Pancreas (tissue), 10 donors: ENCODE results near the gene MUC22. TPM values are rescaled to one million over a fixed set of nuclear protein-coding genes. Genes with fewer than 3 reads are reported as not detected.

Experiments
- ATAC-seq, 4 donors: fragments of 200-7000 bp; cut with Tn5 transposase; one replicate each; pipeline versions ENCODE4 v1.8.0 to v1.9.1; 2020; ENCODE audit warnings: mild to moderate bottlenecking in 4 of 4, moderate library complexity in 4 of 4
- DNase-seq, 6 donors: peaks; one replicate each; pipeline ENCODE4 v3.0.0-alpha.2; 2020
- FAIRE-seq: peaks from 2 replicates; lab custom pipeline; 2012; peaks lifted over from hg19 to GRCh38; lab: Jason Lieb, UNC
- H3K27ac ChIP-seq, 4 donors: fragments of 200-600 bp; sonication (generic); 1 replicate in 3 of 4; 2 replicates in 1 of 4; pipeline versions ENCODE4 v1.5.0 to v1.8.0; 2020
- H3K27me3 ChIP-seq, 4 donors: fragments of 200-600 bp; one replicate each; pipeline ENCODE4 v1.8.0; 2021
- H3K36me3 ChIP-seq, 3 donors: fragments of 200-600 bp; sonication (generic) in 1 of 3; one replicate each; pipeline versions ENCODE4 v1.5.0 to v1.8.0; 2020 to 2021
- H3K4me1 ChIP-seq, 3 donors: fragments of 200-600 bp; one replicate each; pipeline ENCODE4 v1.8.0; 2021
- H3K4me3 ChIP-seq, 4 donors: fragments of 200-600 bp; sonication (generic) in 2 of 4; one replicate each; pipeline versions ENCODE4 v1.5.0 to v1.8.0; 2020 to 2021
- H3K9me3 ChIP-seq, 4 donors: fragments of 200-600 bp; one replicate each; pipeline ENCODE4 v1.8.0; 2021
- WGBS, 2 donors: extraction: QIAGEN DNeasy Blood & Tissue Kit; methylation state at CpG; one replicate each; pipeline ENCODE4 v1.1.7; 2013; 5-methylcytosine and 5-hydroxymethylcytosine counted together
- intact Hi-C, 3 donors: fragments of 100-400 bp; cut with DNase I; formaldehyde crosslinking; loops; one replicate each; pipeline versions ENCODE4 v1.11.1 to v1.14.2; 2022
- polyA plus RNA-seq, 2 donors: library from polyadenylated mRNA; stranded (reverse); fragments of 200-250 nt; gene quantifications; one replicate each; pipeline ENCODE4 v1.2.3, GENCODE V29; 2013
- total RNA-seq, 6 donors: library from RNA; stranded (reverse); fragmentation: NEBNext Ultra II Directional in 4 of 6; extraction: Animal tissue kit (Norgen Biotek cat#: 25700) in 4 of 6; gene quantifications; one replicate each; pipeline versions ENCODE4 v1.2.1 to v1.2.4, GENCODE V29; 2021 to 2023
- TF ChIP-seq, protein P1 (sequence below), 4 donors: fragments of 200-600 bp; sonication (generic) in 3 of 4; IDR thresholded peaks; one replicate each; pipeline versions ENCODE4 v1.5.0 to v1.8.0; 2021; ENCODE audit warnings: antibody characterized with exemption in 4 of 4
- donor health status: healthy with polysubstance abuse.
- donor health status: DM: no; HTN: no; CAD: no; lungs with moderate emphysema.
- donor health status: DM: no; HTN: no; CAD: no.
- donor health status: control.
- donor health status: control.
- donor health status: Bipolar disorder and iron deficiency.
- donor health status: DM: yes; HTN: yes; CAD: no.
- donor health status: DM: no; HTN: no; CAD: no.
- donor health status: DM: no; HTN: no; CAD: no.
- donor health status: DM: yes; HTN: yes; CAD: no.

The MUC22 gene
- total and polyA plus RNA-seq, 8 donors, result 0.02 TPM; not detected in 7

DNA sequence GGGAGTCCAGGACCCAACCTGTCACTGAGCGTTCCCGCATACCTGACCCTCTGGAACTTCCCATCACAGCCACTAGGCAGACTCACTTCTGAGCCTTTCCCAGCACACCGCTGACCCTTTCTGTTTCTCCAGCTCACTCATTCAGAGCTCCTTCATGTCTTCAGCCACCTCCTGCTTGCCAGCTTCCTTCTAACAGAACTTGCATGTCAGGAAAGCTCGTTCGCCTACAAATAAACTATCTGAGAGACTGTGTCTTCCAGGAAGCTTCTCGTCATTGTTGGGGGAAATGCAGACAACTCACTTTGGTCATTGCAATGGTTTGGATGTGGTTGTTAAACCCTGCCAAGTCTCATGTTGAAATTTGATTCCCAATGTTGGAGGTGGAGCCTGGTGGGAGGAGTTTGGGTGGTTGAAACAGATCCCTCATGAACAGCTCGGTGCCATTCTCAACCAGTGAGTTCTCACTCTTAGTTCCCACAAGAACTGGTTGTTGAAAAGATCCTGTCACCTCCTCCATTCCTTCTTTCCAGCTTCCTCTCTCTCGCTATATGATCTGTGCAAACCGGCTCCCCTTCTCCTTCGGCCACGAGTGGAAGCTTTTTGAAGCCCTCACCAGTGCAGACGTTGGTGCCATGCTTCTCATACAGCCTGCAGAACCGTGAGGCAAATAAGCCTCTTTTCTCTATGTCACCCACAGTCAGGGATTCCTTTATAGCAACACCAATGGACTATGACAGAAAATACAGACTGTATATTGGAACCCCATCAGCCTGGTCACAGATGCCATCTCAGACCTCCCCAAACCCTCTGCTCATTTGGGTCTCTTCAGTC lies 28.1 kb upstream of the MUC22 start:
- Histone ChIP-seq H3K27me3 (no peaks in the 10 kb centered on the region), H3K4me1 (peaks cover 0 to 4% (median 0%) of the 10 kb centered on the region in 3 donors), H3K27ac (peak overlapping the region in 3 of 4 donors; percentile 33 to 34 (median 33)), H3K36me3 (no peaks in the 10 kb centered on the region), H3K4me3 (peak overlapping the region in 2 of 4 donors; percentile 8 to 25), H3K9me3 (no peaks in the 10 kb centered on the region)
- ATAC-seq, result peak; percentile 94 to 98 (median 96)
- WGBS, 2 donors, result 7 to 10% methylated on average over 13 of the region's 13 CpGs
- TF ChIP-seq, protein P1, sequence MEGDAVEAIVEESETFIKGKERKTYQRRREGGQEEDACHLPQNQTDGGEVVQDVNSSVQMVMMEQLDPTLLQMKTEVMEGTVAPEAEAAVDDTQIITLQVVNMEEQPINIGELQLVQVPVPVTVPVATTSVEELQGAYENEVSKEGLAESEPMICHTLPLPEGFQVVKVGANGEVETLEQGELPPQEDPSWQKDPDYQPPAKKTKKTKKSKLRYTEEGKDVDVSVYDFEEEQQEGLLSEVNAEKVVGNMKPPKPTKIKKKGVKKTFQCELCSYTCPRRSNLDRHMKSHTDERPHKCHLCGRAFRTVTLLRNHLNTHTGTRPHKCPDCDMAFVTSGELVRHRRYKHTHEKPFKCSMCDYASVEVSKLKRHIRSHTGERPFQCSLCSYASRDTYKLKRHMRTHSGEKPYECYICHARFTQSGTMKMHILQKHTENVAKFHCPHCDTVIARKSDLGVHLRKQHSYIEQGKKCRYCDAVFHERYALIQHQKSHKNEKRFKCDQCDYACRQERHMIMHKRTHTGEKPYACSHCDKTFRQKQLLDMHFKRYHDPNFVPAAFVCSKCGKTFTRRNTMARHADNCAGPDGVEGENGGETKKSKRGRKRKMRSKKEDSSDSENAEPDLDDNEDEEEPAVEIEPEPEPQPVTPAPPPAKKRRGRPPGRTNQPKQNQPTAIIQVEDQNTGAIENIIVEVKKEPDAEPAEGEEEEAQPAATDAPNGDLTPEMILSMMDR (IDR thresholded peaks at IDR 0.05), result peak in 2 of 4 donors; percentile 10 to 29
- intact Hi-C loops, result no loop called here
- peak in 4 of 6 donors; percentile 46 to 65 (median 55) for DNase-seq
- FAIRE-seq, result no peak

DNA sequence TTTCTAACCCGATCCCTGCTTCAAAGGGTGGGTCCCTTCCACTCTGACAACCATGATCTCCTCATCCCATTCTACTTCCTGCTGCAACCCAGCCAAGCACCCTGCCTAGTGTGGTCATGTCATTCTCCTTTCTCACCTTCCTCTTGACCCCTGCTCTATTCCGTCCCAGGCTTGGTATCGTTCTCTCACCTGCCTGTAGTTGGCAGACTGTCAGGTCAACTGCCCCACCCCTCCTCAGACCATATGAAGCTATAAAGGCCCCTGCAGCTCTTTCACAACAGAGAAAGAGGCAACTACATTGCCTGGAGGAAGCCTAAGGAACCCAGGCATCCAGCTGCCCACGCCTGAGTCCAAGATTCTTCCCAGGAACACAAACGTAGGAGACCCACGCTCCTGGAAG lies 26.8 kb upstream of the MUC22 start, which contains the start of gene MUC21:
Gene MUC21, plus strand, starts transcription at position 280 of the 400 bp plus-strand sequence. CDS start 241 bp downstream, outside the sequence.
- TF ChIP-seq, protein P1 (IDR thresholded peaks at IDR 0.05), result no peak
- Histone ChIP-seq H3K4me3 (no peak within 1 kb of the TSS), H3K4me1 (peaks cover 0 to 4% (median 0%) of the 10 kb centered on the region in 3 donors), H3K27me3 (no peaks in the 10 kb centered on the region), H3K9me3 (no peaks in the 10 kb centered on the region), H3K27ac (no peak within 1 kb of the TSS), H3K36me3 (no peaks in the 10 kb centered on the region)
- intact Hi-C loops, result no loop called here
- no peak for DNase-seq
- FAIRE-seq, result no peak
- ATAC-seq, result no peak
- WGBS, 2 donors, result 64 to 88% methylated on average over 6 of the region's 6 CpGs

DNA sequence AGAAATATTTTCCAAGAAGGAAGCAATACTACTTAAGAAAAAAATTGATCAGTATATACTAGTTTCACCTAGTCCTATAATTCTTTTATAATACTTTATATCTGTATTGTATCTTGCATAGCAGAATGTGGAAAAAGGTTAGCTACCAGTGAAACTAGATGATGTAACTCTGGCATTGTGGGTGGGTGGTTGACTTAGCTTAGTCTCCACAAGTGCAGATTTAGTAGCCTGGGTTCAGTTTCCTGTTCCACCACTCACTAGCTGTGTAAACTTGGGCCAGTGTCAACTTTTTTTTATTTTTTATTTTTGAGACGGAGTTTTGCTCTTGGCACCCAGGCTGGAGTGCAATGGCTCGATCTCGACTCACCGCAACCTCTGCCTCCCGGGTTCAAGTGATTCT lies 24.8 kb upstream of the MUC22 start:
- intact Hi-C loops, result no loop called here
- Histone ChIP-seq H3K4me1 (peaks cover 0 to 4% (median 0%) of the 10 kb centered on the region in 3 donors), H3K27ac (no peak overlapping the region), H3K36me3 (no peaks in the 10 kb centered on the region), H3K9me3 (no peaks in the 10 kb centered on the region), H3K4me3 (no peak overlapping the region), H3K27me3 (no peaks in the 10 kb centered on the region)
- FAIRE-seq, result no peak
- DNase-seq, result no peak
- no peak for ATAC-seq
- TF ChIP-seq, protein P1 (IDR thresholded peaks at IDR 0.05), result no peak
- 71 to 81% methylated on average over 5 of the region's 5 CpGs for WGBS, 2 donors

DNA sequence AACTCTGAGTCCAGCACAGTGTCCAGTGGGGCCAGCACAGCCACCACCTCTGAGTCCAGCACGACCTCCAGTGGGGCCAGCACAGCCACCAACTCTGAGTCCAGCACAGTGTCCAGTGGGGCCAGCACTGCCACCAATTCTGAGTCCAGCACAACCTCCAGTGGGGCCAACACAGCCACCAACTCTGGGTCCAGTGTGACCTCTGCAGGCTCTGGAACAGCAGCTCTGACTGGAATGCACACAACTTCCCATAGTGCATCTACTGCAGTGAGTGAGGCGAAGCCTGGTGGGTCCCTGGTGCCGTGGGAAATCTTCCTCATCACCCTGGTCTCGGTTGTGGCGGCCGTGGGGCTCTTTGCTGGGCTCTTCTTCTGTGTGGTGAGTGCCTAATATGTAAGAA lies 23.0 kb upstream of the MUC22 start:
- H3K4me1 ChIP-seq, result peaks cover 0 to 3% (median 0%) of the 10 kb centered on the region in 3 donors
- no peak for DNase-seq
- H3K9me3 ChIP-seq, result no peaks in the 10 kb centered on the region
- no peaks in the 10 kb centered on the region for H3K36me3 ChIP-seq
- ATAC-seq, result no peak
- intact Hi-C loops, result no loop called here
- no peak for FAIRE-seq
- H3K4me3 ChIP-seq, result no peak overlapping the region
- no peaks in the 10 kb centered on the region for H3K27me3 ChIP-seq
- H3K27ac ChIP-seq, result no peak overlapping the region
- TF ChIP-seq, protein P1 (IDR thresholded peaks at IDR 0.05), result no peak
- 78 to 91% methylated on average over 6 of the region's 6 CpGs for WGBS, 2 donors
